KOPT-K1 (cell line): ENCODE measurements around the gene CCR6.
"Not testable (repeated sequence)": the region's sequence is repeated elsewhere in the genome, so short reads cannot be mapped to it uniquely, and the experiment has no call there.

Experiments
- H3K27ac ChIP-seq: fragments of 200-600 bp; sonication (generic); 2 replicates; pipeline ENCODE4 v1.5.1; 2016; ENCODE audit warnings: antibody characterized with exemption, mild to moderate bottlenecking, low read depth, low read length; ENCODE audit not compliant: poor library complexity, severe bottlenecking
- H3K36me3 ChIP-seq: fragments of 200-600 bp; sonication (generic); 2 replicates; pipeline ENCODE4 v1.5.1; 2017; ENCODE audit warnings: antibody characterized with exemption, mild to moderate bottlenecking, low read length, moderate library complexity; ENCODE audit not compliant: insufficient read depth
- H3K9me3 ChIP-seq: fragments of 200-600 bp; sonication (generic); 2 replicates; pipeline ENCODE4 v1.5.1; 2017; ENCODE audit warnings: antibody characterized with exemption, low read length, mild to moderate bottlenecking; ENCODE audit not compliant: insufficient read depth, poor library complexity, severe bottlenecking

CCR6 gene

GRCh38 chr6:167122827-167123657 is at the start of gene CCR6:
Gene CCR6 (plus strand): TSS chr6:167123096. CDS start chr6:167136135, 13,039 bp downstream.
- no peak within 1 kb of the TSS for H3K27ac ChIP-seq
- no peaks in the 10 kb centered on the region for H3K36me3 ChIP-seq
- no peaks in the 10 kb centered on the region for H3K9me3 ChIP-seq

- Histone ChIP-seq H3K27ac (no peak overlapping the region), H3K36me3 (no peaks in the 10 kb centered on the region), H3K9me3 (peaks cover 11% of the 10 kb centered on the region)
Observed at GRCh38 chr6:167073679-167074274, 49.1 kb upstream of the CCR6 start.

DNA sequence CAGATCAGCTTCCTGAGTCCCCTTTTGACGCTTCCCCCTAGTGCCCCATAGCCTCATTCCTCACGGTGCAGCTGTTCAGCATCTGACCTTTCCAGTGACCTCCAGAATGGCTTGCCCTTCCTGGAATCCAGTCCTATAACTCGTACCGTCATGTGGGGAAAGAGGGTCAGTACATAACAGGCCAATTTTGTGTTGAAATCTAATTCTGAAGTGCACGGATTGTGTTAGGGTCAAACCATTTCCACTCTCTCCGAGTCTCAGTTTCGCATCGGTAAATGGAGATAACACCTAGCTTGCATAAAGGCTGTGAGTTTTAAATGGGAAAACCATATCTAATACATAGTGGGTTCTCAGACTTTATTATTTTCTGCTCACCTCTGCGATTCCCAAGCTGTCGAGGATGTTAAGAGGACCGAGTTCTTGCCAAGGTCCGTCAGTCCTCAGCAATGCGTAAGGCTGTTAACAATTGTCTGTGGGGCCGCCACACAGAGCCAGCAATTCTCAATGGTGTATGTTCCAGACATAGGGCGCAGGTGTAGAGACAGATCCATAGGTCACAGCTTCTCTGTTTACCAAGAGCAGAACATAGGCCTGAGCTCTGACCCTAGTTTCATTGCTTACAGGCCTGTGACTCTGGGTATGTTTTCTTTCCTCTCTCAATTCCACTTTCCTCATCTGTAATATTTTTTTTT is 45.5 kb upstream of the CCR6 start:
- Histone ChIP-seq H3K9me3 (peaks cover 6% of the 10 kb centered on the region), H3K27ac (no peak overlapping the region), H3K36me3 (no peaks in the 10 kb centered on the region)

GRCh38 chr6:167078745-167079144 is 44.2 kb upstream of the CCR6 start:
- Histone ChIP-seq H3K9me3 (no peaks in the 10 kb centered on the region), H3K36me3 (no peaks in the 10 kb centered on the region), H3K27ac (no peak overlapping the region)

DNA sequence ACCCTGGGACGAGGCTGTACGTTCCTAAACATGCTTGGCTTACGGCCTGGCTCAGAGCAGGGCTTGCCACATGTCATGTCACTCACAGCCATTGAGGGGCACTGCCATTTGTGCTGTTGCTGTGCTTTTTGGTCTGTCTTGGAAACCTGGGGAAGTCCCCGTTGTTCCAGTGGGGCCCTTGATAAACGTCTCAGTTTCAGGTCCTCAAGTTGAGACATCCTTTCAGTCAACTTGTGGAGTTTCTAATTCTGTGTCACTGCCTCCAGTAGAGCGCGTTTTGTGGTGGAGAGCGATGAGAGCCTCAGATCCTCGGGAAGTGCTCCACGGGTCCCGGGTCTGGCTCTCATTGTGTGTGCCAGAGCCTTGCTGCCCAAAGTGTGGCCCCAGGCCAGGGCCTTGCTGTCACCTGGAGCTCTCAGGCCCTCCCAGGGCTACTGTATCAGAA is 43.0 kb upstream of the CCR6 start:
- no peaks in the 10 kb centered on the region for H3K9me3 ChIP-seq
- H3K27ac ChIP-seq, result no peak overlapping the region
- no peaks in the 10 kb centered on the region for H3K36me3 ChIP-seq

DNA sequence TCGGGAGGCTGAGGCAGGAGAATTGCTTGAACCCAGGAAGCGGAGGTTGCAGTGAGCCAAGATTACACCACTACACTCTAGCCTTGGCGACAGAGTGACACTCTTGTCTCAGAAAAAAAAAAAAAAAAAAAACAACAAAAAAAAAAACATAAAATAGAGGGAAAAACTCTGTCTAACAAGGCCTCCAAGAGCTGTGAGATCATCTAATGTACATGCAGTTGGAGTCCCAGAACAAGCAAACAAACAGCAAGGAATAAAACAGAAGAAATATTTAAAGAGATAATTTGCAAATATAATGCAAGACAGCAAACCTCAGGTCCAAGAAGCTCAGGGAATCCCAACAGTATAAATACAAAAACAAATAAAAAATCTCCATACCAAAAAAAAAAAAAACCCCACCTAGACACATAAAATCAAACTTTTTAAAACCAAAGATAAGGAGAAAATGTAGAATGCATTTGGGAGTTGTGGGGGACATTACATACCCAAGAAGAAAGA is 35.0 kb upstream of the CCR6 start:
- no peaks in the 10 kb centered on the region for H3K36me3 ChIP-seq
- H3K9me3 ChIP-seq, result peaks cover 7% of the 10 kb centered on the region
- H3K27ac ChIP-seq, result no peak overlapping the region

DNA sequence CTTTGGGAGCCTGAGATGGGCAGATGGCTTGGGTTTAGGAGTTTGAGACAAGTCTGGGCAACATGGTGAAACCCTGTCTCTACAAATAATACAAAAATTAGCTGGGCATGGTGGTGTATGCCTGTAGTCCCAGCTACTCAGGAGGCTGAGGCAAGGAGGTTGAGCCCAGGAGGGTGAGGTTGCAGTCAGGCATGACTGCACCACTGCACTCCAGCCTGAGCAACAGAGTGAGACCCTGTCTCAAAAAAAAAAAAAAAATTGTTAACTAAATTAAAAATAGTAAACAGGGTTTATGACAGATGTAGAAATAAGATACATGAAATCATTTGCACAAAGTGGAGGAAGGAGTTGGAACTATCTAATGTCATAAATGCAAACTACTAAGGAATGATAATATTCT is 34.2 kb upstream of the CCR6 start:
- H3K9me3 ChIP-seq, H3K27ac ChIP-seq, H3K36me3 ChIP-seq: not testable (repeated sequence)

DNA sequence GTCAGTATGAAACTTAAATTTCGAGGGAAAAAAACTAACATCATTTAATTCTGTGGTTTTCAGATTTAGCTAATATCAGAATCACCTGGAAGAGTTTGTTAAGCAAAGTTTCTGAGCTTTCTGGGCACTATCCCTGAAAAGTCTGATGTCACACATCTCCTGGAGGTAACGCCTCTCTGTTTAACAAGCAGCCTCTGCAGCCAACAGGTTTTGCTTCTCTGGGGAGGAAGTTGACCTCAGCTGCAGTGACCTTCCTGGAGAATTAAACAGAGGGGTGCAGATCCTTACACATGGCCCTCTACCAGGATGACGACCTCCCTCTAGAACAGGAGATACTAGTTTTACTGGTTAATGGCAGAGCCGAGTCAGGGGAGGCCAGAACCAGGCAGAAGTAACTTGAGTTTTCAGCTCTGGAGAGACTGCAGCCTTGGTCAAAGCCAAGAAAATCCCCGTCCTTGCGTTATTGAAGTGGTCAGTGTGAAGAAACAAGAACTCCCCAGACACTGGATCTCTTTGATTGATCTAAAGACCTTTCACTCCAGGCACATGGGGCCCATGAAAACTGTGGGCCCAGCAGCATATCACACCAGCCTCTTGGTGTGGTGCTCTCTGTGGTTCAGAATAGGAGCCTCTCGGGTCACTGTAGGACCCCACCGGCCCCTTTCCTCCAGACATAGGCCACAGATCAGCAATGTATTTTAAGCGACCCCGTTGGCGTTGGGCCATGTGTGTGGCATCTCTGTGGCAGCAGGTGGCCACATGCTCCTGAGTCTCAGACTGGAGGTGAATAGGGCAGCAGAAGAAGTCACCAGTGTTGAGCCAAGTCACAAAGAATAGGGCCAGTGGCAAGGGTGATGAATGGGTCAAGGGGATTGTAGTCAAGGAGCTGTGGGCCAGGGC is 33.4 kb upstream of the CCR6 start:
- Histone ChIP-seq H3K36me3 (no peaks in the 10 kb centered on the region), H3K9me3 (peaks cover 7% of the 10 kb centered on the region), H3K27ac (no peak overlapping the region)

- H3K36me3 ChIP-seq, result no peaks in the 10 kb centered on the region
Observed at GRCh38 chr6:167090171-167090570, 32.7 kb upstream of the CCR6 start.

GRCh38 chr6:167091026-167091804 is 31.7 kb upstream of the CCR6 start:
- Histone ChIP-seq H3K36me3 (no peaks in the 10 kb centered on the region), H3K27ac (no peak overlapping the region), H3K9me3 (peaks cover 7% of the 10 kb centered on the region)

More at GRCh38 chr6:167090171-167090570, 32.7 kb upstream of the CCR6 start:
- Histone ChIP-seq H3K9me3 (peaks cover 7% of the 10 kb centered on the region), H3K27ac (no peak overlapping the region)

DNA sequence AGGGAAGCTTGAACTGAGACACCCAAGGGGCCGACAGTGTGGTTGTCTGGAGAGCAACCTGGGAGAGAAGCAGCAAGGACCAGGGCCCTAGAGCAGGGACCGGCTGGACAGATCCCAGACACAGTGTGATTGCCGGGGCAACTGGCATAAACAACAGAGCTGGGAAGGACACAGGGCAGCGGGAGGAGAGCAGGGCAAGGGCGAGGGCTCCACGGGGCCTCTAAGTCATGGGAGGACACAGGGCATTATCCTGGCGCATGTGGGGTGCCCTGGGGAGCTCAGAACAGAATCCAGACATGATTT is 31.1 kb upstream of the CCR6 start:
- H3K27ac ChIP-seq, result no peak overlapping the region
- peaks cover 7% of the 10 kb centered on the region for H3K9me3 ChIP-seq
- H3K36me3 ChIP-seq, result no peaks in the 10 kb centered on the region

DNA sequence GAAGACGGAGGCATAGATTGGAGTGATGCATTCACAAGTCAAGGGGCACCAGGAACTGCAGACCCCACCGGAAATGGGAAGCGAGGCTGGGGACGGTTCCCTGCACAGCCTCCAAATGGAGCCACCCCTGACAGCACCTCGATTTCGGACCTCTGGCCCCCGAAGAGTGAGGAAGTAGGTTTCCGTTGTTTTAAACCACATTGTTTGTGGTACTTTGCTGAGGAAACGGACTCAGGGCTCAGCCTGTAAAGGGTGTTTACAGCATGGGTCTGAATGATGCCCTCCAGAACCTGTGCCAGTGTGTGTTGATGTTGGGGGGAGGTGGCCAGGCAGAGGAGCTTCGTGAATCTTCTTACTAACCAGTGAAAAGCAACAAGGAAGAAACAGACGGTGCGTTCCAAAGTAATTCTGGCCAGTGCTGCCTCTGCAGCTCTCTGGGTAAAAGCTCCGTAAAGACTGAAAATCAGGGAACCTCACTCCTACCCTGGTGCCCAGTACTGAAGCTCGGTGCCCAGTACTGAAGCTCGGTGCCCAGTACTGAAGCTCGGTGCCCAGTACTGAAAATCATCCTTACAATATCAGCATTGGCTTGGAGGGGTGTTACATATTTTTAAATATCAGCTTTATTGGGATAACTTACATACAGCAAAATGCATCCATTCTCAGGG is 30.1 kb upstream of the CCR6 start:
- H3K9me3 ChIP-seq, result no peaks in the 10 kb centered on the region
- no peaks in the 10 kb centered on the region for H3K36me3 ChIP-seq
- H3K27ac ChIP-seq, result no peak overlapping the region

DNA sequence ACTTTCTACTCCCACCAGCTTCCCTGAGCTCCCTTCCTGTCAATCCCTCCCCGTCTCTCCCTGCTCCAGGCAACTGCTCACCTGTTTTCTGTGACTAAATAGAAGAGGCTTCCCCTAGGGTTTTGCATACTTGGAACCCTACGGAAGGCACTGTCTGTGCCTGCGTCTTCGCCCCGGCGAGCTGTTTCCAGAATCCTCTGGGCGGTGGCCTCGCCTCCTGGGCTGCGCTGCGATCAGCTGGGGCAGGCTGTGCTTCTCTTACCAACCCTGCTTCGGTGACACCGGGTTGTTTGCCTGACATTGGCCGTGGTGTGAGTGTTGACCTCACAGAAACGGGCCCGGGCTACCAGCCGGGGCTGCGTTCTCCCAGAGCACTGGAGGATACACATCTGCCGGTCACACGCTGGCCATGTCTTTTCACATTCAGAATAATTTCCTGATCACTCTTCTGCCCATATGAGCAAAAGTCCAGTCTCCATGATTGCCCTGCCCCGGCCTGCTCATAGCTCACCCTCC is 29.4 kb upstream of the CCR6 start:
- no peaks in the 10 kb centered on the region for H3K9me3 ChIP-seq
- no peak overlapping the region for H3K27ac ChIP-seq
- H3K36me3 ChIP-seq, result no peaks in the 10 kb centered on the region
